Head of caudate nucleus (tissue), 42 donors: ENCODE data around the gene PKLR.
"Not testable (repeated sequence)": the region's sequence is repeated elsewhere in the genome, so short reads cannot be mapped to it uniquely, and the experiment has no call there.

Experiments
- DNase-seq, 42 donors: peaks; one replicate each; pipeline versions ENCODE4 v3.0.0 to v3.0.0-alpha.2; 2020 to 2021; ENCODE audit warnings: mixed read lengths in 7 of 42
- intact Hi-C: fragments of 100-400 bp; cut with DNase I; formaldehyde crosslinking; loops from one replicate; pipeline ENCODE4 v1.15.0; 2022

Gene PKLR

DNA sequence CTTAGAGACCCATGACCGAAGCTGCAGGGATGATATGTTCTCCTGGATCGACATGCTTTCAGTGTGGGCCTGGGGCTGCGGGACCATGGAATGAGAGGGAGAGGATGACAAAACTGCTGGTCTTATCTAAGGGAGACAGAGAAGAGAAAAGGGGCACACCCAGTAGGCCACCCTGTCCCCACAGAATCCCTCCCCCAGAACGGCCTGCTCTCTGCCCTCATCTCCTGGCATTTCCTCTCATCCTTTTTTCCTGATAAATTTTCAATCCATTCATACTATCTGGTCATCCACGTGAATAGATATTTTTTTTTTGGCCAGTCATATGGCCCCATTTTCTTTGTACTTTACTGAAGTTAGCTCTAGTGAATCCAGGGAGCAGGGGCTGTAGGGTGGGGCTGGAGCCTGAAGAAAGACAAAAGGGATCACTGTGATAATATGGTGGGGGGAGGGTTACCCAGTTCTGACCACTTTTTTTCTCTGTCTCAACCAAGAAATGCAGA lies at the start of gene PKLR:
Gene PKLR (minus strand): TSS at position 97 of the 500 bp plus-strand sequence. CDS start 43 bp downstream, at position 54.
- intact Hi-C loops: no loop called here
- DNase-seq: no peak

GRCh38 chr1:155342842-155343241 lies 41.6 kb upstream of the PKLR start:
- intact Hi-C loops: no loop called here

GRCh38 chr1:155339515-155340097 lies 38.4 kb upstream of the PKLR start:
- intact Hi-C loops: no loop called here
- DNase-seq: no peak

More at GRCh38 chr1:155342842-155343241, 41.6 kb upstream of the PKLR start:
- no peak for DNase-seq

- intact Hi-C loops: no loop called here
- DNase-seq: no peak
Observed at GRCh38 chr1:155334962-155335361, 33.7 kb upstream of the PKLR start.

- DNase-seq: no peak
- intact Hi-C loops: no loop called here
Observed at GRCh38 chr1:155329980-155330598, 28.9 kb upstream of the PKLR start.

DNA sequence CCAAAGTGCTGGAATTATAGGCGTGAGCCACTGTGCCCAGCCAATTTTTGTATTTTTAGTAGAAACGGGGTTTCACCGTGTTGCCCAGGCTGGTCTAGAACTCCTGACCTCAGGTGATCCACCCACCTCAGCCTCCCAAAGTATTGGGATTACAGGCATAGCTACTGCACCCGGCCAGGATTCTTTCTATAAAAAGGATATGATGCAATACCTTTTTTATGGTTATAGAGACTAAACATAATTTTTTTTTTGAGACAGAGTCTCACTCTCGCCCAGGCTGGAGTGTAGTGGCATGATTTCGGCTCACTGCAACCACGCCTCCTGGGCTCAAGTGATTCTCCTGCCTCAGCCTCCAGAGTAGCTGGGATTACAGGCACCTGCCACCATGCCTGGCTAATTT lies 27.6 kb upstream of the PKLR start:
- intact Hi-C loops, DNase-seq: not testable (repeated sequence)

- intact Hi-C loops: no loop called here
- DNase-seq: no peak
Observed at GRCh38 chr1:155327981-155328380, 26.7 kb upstream of the PKLR start.

DNA sequence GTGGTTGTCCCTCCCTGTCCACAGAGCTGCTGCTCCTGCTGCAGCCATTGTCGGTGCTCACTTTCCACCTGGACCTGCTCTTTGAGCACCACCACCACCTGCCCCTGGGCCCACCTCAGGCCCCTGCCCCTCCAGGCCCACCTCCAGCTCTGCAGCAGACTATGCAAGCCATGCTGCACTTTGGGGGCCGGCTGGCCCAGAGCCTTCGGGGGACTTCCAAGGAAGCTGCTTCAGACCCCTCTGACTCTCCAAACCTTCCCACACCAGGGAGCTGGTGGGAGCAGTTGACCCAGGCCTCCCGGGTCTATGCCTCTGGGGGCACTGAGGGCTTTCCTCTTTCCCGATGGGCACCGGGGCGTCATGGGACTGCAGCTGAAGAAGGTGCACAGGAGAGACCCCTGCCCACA lies 25.4 kb upstream of the PKLR start:
- peak in 1 of 42 donors; percentile 32 for DNase-seq

GRCh38 chr1:155326020-155326526 lies 24.8 kb upstream of the PKLR start:
- intact Hi-C loops: no loop called here

More for the DNA sequence above, 25.4 kb upstream of the PKLR start:
- intact Hi-C loops: no loop called here

GRCh38 chr1:155325603-155325893 lies 24.3 kb upstream of the PKLR start:
- intact Hi-C loops: no loop called here
- no peak for DNase-seq

More at GRCh38 chr1:155326020-155326526, 24.8 kb upstream of the PKLR start:
- DNase-seq: peak in 1 of 42 donors; percentile 13

DNA sequence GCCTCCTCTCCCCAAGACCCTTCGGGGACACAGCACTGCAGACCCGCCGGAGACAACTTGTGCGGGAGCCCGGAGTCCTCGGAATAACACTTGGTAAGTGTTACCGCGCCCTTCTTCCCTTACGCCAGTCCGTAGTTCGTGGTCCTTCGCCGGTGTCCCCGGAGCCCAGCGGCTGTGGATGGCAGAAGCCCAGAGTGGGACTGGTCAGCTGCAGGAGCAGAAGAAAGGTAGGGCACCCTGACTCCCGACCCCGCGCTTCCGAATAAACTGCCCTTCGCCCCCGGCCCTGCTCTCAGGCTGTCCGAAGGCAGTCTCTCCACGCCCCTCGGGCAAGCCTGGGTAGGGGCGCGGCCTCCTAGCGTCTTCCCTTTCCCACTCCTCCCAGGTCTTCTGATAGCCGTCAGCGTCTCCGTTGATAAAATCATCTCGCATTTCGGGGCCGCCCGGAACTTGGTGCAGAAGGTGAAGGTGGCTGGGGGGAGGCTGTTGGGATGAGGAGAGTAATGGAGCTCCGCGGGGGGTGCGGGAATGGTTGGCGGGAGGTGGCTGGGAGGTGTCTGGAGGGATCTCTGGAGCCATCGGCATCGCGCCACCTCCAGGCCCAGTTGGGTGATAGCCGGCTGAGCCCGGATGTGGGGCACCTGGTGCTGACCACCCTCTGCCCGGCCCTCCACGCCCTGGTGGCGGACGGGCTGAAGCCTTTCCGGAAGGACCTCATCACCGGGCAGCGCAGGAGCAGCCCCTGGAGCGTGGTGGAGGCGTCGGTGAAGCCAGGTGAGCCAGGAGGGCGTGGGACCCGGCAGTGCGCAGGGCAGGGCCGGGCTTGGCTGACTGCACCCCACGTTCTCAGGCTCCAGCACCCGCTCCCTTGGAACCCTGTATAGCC lies 23.7 kb upstream of the PKLR start:
- DNase-seq: peak in 21 of 42 donors; percentile 5 to 67 (median 31)
- intact Hi-C loops: loop anchor here (5.0 kb wide), 1 partner anchor 48 kb away; the partner anchor contains the start of gene HCN3

DNA sequence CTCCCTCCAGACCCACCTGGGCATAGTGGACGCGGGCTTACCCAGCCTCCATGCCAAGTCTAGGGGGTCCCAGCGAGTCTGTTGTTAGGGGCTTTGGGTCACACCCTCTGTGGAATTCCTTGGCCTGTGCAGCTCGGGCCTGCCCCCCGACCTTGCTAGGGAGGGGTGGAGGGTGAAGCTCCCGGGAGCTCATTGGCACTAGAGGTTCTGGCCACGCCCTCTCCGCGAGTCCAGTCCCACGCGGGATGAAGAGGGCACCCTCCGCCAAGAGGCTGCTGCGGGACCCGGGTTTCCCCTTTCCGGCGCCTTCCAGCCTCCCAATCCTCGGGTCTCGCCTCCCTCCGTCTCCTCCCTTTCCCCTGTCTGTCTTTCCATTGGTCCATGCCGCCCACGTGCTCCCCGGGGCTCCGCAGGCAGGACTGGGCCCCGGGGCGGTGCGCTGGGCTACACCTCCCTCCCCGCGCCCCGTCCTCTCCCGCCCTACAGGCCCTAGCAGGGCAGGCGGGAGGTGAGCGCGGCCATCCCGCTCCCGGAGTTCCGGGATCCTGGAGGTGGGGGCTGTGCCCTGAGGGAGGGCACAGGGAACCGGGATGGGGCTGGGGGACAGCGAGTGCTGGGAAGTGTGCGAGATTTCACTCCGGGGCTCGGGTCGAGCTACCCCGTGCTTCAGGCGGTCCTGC lies 22.9 kb upstream of the PKLR start:
- intact Hi-C loops: loop anchor here (5.0 kb wide), 1 partner anchor 47 kb away; the partner anchor contains the start of gene HCN3
- peak; percentile 86 to 99 (median 96) for DNase-seq

- peak; percentile 32 to 90 (median 70) for DNase-seq
- intact Hi-C loops: loop anchor here (5.0 kb wide), 1 partner anchor 46 kb away; the partner anchor contains the start of gene HCN3
Observed at GRCh38 chr1:155323729-155324036, 22.4 kb upstream of the PKLR start.

GRCh38 chr1:155322953-155323728 lies 21.9 kb upstream of the PKLR start:
- peak; percentile 52 to 94 (median 86) for DNase-seq
- intact Hi-C loops: loop anchor here (5.0 kb wide), 1 partner anchor 46 kb away; the partner anchor contains the start of gene HCN3

- intact Hi-C loops: loop anchor here (5.0 kb wide), 1 partner anchor 45 kb away; the partner anchor contains the start of gene HCN3
- DNase-seq: peak in 15 of 42 donors; percentile 15 to 58 (median 32)
Observed at GRCh38 chr1:155322571-155322952, 21.3 kb upstream of the PKLR start.

- peak in 2 of 42 donors; percentile 6 to 12 for DNase-seq
- intact Hi-C loops: loop anchor here (5.0 kb wide), 1 partner anchor 45 kb away; the partner anchor contains the start of gene HCN3
Observed at GRCh38 chr1:155321639-155322503, 20.6 kb upstream of the PKLR start.
